ENCODE results near the gene STAM. TPM values are rescaled to one million over a fixed set of nuclear protein-coding genes. Genes with fewer than 3 reads are reported as not detected.

STAM gene
- total and polyA plus RNA-seq, 10 of the 15 experiments (the other 5 are each of a cell fraction or from before 2014, with no cell fraction given): 8.8 to 15.9 (median 14.4) TPM

DNA sequence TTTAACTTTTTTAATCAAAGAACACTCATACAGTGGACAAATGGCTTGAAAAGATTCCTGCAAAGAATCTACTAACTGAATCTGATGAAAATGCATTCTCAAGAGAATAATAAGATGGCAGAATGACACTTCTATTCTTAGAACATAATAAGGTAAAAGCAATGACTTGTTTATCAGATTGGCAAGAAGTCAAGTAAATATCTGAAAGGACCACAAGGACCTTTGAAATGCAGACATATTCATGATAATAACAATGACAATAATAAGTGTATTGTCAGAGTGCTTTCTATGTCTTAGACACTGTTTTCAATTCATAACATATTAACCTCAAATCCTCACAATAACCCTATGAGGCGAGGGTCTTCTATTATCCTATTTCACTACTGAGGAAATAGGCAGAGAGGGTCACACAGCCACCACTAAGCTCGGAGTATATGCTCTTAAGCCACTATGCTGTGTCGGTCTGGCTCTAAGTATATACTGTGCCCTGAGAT, 37.4 kb upstream of the STAM start (continued):
- TF ChIP-seq, protein P1, sequence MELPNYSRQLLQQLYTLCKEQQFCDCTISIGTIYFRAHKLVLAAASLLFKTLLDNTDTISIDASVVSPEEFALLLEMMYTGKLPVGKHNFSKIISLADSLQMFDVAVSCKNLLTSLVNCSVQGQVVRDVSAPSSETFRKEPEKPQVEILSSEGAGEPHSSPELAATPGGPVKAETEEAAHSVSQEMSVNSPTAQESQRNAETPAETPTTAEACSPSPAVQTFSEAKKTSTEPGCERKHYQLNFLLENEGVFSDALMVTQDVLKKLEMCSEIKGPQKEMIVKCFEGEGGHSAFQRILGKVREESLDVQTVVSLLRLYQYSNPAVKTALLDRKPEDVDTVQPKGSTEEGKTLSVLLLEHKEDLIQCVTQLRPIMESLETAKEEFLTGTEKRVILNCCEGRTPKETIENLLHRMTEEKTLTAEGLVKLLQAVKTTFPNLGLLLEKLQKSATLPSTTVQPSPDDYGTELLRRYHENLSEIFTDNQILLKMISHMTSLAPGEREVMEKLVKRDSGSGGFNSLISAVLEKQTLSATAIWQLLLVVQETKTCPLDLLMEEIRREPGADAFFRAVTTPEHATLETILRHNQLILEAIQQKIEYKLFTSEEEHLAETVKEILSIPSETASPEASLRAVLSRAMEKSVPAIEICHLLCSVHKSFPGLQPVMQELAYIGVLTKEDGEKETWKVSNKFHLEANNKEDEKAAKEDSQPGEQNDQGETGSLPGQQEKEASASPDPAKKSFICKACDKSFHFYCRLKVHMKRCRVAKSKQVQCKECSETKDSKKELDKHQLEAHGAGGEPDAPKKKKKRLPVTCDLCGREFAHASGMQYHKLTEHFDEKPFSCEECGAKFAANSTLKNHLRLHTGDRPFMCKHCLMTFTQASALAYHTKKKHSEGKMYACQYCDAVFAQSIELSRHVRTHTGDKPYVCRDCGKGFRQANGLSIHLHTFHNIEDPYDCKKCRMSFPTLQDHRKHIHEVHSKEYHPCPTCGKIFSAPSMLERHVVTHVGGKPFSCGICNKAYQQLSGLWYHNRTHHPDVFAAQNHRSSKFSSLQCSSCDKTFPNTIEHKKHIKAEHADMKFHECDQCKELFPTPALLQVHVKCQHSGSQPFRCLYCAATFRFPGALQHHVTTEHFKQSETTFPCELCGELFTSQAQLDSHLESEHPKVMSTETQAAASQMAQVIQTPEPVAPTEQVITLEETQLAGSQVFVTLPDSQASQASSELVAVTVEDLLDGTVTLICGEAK (IDR thresholded peaks at IDR 0.05; ENCODE audit: borderline replicate concordance): no peak
- TF ChIP-seq MYB (IDR thresholded peaks at IDR 0.05; ENCODE audit: borderline replicate concordance, low read depth, low read length) (no peak), MEF2A (IDR thresholded peaks at IDR 0.05; ENCODE audit: insufficient read depth, low read depth, low read length) (no peak), EZH2 (IDR thresholded peaks at IDR 0.05; ENCODE audit: borderline replicate concordance, control insufficient read depth, low read depth, low read length) (no peak)
- TF ChIP-seq, protein P2, sequence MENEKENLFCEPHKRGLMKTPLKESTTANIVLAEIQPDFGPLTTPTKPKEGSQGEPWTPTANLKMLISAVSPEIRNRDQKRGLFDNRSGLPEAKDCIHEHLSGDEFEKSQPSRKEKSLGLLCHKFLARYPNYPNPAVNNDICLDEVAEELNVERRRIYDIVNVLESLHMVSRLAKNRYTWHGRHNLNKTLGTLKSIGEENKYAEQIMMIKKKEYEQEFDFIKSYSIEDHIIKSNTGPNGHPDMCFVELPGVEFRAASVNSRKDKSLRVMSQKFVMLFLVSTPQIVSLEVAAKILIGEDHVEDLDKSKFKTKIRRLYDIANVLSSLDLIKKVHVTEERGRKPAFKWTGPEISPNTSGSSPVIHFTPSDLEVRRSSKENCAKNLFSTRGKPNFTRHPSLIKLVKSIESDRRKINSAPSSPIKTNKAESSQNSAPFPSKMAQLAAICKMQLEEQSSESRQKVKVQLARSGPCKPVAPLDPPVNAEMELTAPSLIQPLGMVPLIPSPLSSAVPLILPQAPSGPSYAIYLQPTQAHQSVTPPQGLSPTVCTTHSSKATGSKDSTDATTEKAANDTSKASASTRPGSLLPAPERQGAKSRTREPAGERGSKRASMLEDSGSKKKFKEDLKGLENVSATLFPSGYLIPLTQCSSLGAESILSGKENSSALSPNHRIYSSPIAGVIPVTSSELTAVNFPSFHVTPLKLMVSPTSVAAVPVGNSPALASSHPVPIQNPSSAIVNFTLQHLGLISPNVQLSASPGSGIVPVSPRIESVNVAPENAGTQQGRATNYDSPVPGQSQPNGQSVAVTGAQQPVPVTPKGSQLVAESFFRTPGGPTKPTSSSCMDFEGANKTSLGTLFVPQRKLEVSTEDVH (IDR thresholded peaks at IDR 0.05; ENCODE audit: low read depth, partially characterized antibody): no peak
- TF ChIP-seq, protein P3, sequence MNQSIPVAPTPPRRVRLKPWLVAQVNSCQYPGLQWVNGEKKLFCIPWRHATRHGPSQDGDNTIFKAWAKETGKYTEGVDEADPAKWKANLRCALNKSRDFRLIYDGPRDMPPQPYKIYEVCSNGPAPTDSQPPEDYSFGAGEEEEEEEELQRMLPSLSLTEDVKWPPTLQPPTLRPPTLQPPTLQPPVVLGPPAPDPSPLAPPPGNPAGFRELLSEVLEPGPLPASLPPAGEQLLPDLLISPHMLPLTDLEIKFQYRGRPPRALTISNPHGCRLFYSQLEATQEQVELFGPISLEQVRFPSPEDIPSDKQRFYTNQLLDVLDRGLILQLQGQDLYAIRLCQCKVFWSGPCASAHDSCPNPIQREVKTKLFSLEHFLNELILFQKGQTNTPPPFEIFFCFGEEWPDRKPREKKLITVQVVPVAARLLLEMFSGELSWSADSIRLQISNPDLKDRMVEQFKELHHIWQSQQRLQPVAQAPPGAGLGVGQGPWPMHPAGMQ (IDR thresholded peaks at IDR 0.05; ENCODE audit: borderline replicate concordance): no peak
- TF ChIP-seq, protein P4, sequence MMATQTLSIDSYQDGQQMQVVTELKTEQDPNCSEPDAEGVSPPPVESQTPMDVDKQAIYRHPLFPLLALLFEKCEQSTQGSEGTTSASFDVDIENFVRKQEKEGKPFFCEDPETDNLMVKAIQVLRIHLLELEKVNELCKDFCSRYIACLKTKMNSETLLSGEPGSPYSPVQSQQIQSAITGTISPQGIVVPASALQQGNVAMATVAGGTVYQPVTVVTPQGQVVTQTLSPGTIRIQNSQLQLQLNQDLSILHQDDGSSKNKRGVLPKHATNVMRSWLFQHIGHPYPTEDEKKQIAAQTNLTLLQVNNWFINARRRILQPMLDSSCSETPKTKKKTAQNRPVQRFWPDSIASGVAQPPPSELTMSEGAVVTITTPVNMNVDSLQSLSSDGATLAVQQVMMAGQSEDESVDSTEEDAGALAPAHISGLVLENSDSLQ (IDR thresholded peaks at IDR 0.05): no peak
